WI38 (cell line): ENCODE measurements around the gene LDHA.

ENCODE experiments used
- H3K4me3 ChIP-seq: 2 replicates; pipeline ENCODE4 v1.5.1; 2011; ENCODE audit warnings: low read depth, mild to moderate bottlenecking, control low read depth, low read length
- TF ChIP-seq, protein P1 (sequence below): IDR thresholded peaks from 2 replicates; pipeline ENCODE4 v1.5.1; 2012; ENCODE audit warnings: low read depth, mild to moderate bottlenecking, control low read depth, low read length

The LDHA gene

DNA sequence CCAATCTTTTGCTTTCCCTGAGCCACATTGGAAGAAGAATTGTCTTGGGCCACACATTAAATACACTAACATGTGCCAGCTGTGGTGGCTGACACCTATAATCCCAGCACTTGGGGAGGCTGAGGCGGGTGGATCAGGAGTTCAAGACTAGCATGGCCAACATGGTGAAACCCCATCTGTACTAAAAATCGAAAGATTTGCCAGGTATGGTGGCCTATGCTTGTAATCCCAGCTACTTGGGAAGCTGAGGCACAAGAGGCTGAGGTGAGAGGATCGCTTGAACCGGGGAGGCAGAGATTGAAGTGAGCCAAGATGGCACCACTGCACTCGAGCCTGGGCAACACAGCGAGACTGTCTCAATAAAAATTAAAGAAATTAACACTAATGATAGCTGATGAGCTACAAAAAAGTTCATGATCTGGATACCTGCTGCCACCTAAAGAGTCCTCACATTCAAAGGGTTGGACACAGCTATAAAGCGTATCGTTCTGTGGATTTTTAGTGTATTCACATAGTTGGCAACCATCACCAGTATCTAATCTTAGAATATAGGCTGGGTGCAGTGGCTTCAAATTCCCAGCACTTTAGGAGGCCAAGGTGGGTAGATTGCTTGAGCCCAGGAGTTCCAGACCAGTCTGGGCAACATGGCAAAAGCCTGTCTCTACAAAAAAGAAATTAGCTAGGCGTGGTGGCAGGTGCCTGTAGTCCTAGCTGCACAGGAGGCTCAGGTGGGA is 14.4 kb downstream of the LDHA start:
- TF ChIP-seq, protein P1, sequence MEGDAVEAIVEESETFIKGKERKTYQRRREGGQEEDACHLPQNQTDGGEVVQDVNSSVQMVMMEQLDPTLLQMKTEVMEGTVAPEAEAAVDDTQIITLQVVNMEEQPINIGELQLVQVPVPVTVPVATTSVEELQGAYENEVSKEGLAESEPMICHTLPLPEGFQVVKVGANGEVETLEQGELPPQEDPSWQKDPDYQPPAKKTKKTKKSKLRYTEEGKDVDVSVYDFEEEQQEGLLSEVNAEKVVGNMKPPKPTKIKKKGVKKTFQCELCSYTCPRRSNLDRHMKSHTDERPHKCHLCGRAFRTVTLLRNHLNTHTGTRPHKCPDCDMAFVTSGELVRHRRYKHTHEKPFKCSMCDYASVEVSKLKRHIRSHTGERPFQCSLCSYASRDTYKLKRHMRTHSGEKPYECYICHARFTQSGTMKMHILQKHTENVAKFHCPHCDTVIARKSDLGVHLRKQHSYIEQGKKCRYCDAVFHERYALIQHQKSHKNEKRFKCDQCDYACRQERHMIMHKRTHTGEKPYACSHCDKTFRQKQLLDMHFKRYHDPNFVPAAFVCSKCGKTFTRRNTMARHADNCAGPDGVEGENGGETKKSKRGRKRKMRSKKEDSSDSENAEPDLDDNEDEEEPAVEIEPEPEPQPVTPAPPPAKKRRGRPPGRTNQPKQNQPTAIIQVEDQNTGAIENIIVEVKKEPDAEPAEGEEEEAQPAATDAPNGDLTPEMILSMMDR: no peak

GRCh38 chr11:18416459-18416858 is 22.1 kb downstream of the LDHA start:
- no peak overlapping the region for H3K4me3 ChIP-seq
- TF ChIP-seq, protein P1: no peak

More for the DNA sequence above, 14.4 kb downstream of the LDHA start:
- H3K4me3 ChIP-seq: no peak overlapping the region

- TF ChIP-seq, protein P1: no peak
- H3K4me3 ChIP-seq: no peak overlapping the region
Measured at GRCh38 chr11:18419040-18419439, 24.7 kb downstream of the LDHA start.

DNA sequence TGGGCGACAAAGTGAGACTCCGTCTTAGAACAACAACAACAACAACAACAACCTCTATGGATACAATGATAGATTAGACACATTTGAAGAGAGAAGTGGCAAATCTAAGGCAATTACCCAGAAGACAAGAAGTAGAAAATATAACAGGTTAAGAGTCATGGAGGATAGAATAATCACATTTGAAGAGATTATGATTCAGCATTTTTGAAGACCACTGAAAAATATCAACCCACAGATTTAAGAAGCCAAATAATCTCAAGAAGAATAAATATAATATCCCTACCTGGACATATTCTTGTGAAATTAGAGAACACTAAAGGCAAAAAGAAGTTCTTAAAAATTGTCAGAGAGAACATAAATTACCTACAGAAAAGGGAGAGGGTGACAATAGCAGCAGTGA is 25.7 kb downstream of the LDHA start:
- TF ChIP-seq, protein P1: no peak

DNA sequence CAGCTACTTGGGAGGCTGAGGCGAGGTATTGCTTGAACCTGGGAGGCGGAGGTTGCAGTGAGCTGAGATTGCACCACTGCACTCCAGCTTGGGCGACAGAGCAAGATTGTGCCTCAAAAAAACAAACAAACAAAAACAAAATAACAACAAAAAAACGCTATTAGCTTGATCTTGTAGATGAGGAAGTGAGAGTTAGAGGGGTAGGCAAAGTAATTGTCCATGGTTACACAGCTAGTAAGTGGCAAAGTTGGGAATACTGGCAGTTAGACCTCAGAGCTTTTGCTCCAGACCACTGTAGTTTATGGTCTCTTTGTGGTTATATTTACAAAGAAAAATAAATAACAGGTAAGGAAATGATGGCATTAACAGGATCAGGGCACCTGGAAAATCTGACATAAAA is 32.9 kb downstream of the LDHA start:
- H3K4me3 ChIP-seq: no peak overlapping the region
- TF ChIP-seq, protein P1: no peak

More for the DNA sequence above, 25.7 kb downstream of the LDHA start:
- H3K4me3 ChIP-seq: no peak overlapping the region

DNA sequence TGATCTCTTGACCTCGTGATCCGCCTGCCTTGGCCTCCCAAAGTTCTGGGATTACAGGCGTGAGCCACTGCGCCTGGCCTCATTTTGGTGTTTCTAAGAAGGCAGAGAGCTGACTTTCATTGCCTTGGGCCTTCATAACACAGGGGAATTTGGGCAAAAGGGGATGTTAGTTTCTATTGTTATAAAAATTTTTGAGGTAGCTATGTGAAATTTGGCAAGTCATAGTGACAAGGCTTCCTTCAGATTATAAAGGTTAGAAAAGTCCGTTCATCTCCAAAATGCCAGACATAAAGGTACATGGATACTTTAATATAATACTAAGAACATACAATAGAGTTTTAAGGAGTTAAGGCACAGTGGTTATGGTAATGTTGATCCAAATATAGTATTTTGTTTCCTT is 35.0 kb downstream of the LDHA start:
- no peak overlapping the region for H3K4me3 ChIP-seq

DNA sequence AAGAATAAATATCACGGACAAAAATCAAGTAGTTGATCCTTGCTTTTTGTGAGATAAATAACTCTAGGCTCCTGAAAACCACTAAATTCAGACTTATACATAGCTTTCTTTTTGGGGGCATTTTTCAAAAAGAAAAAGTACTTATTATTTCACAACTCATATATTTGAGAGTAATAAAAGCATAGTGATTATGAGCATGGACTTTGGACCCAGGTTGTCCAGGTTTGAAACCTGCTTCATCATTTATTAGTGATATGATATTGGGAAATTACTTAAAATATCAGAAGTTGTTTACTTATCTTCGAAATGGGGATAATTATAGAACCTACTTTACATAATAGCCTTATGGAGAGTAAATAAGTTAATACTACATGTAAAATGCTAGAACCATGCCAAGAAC is 44.3 kb downstream of the LDHA start:
- TF ChIP-seq, protein P1: no peak
- no peak overlapping the region for H3K4me3 ChIP-seq

More for the DNA sequence above, 35.0 kb downstream of the LDHA start:
- TF ChIP-seq, protein P1: no peak
